IPS DF 6.9 (cell line): ENCODE results near the gene OR2S2.
"Not testable (repeated sequence)": the region's sequence is repeated elsewhere in the genome, so short reads cannot be mapped to it uniquely, and the experiment has no call there.

Source experiments
- DNase-seq: peaks from one replicate; pipeline ENCODE4 v3.0.0-alpha.2; 2013; ENCODE audit warnings: low read depth, low spot score
- H3K27ac ChIP-seq: one replicate; pipeline ENCODE4 v1.5.1; 2013; ENCODE audit warnings: low read length, control low read depth
- H3K27me3 ChIP-seq: 2 replicates; pipeline ENCODE4 v1.6.1; 2013; ENCODE audit warnings: mild to moderate bottlenecking, low read length; ENCODE audit not compliant: control insufficient read depth, insufficient read depth
- H3K36me3 ChIP-seq: 2 replicates; pipeline ENCODE4 v1.6.1; 2013; ENCODE audit warnings: low read length; ENCODE audit not compliant: control insufficient read depth, insufficient read depth
- H3K4me1 ChIP-seq: 2 replicates; pipeline ENCODE4 v1.6.1; 2013; ENCODE audit warnings: low read length; ENCODE audit not compliant: control insufficient read depth, insufficient read depth
- H3K4me3 ChIP-seq: 2 replicates; pipeline ENCODE4 v1.5.1; 2013; ENCODE audit warnings: mild to moderate bottlenecking, low read length
- H3K9me3 ChIP-seq: 2 replicates; pipeline ENCODE4 v1.6.1; 2013; ENCODE audit warnings: low read length, inconsistent platforms; ENCODE audit not compliant: control insufficient read depth, insufficient read depth
- WGBS: extraction: QIAGEN DNeasy Blood & Tissue Kit; methylation state at CpG from one replicate; pipeline ENCODE4 v1.1.7; 2013; ENCODE audit warnings: mixed read lengths, missing lambda C conversion rate; ENCODE audit not compliant: insufficient read length, insufficient coverage; 5-methylcytosine and 5-hydroxymethylcytosine counted together

OR2S2 gene

GRCh38 chr9:35918780-35919179 lies 39.2 kb downstream of the OR2S2 start:
- H3K27ac ChIP-seq, result no peak overlapping the region
- whole genome bisulfite sequencing, result no CpG with 5 or more reads among the region's 3 CpGs
- peaks cover 3% of the 10 kb centered on the region; the same call in 1 of the 2 replicates for H3K4me1 ChIP-seq
- H3K4me3 ChIP-seq, result no peak overlapping the region
- no peak for DNase-seq
- no peaks in the 10 kb centered on the region for H3K36me3 ChIP-seq
- H3K27me3 ChIP-seq, result no peaks in the 10 kb centered on the region
- H3K9me3 ChIP-seq, result no peaks in the 10 kb centered on the region

GRCh38 chr9:35917261-35917660 lies 40.7 kb downstream of the OR2S2 start:
- DNase-seq, result no peak
- Histone ChIP-seq H3K36me3 (no peaks in the 10 kb centered on the region), H3K4me1 (peaks cover 3% of the 10 kb centered on the region; the same call in 1 of the 2 replicates), H3K9me3 (no peaks in the 10 kb centered on the region), H3K4me3 (no peak overlapping the region), H3K27me3 (no peaks in the 10 kb centered on the region), H3K27ac (no peak overlapping the region)
- no CpG with 5 or more reads among the region's 4 CpGs for WGBS

DNA sequence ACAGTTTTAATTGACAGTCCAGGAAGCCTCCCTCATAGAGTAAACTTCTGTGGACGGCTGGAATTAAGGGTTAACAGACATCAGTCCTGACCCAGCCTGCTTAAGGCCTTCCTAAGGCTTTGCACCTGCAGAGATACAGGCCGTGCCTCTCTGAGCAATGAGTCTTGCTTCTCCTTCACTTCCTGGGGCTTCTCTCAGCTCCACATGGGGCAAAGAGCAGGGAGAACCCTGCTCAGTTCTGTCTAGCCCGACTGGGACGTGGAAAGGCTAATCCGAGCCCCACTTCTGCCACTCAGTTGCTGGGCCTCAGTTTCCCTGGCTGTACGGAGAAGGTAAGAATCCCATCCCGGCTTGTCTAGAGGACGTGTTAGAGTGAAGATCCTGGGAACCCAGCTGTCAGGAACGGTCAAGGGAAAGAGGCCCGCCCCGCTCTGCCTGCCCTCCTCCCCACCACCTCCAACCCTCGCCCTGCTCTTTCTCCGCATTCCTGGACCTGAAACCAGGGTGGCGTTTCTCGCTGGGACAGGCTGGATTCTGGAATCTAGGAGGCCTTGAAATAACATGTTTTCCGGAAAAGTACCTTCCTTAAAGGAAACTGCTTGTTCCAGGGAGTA lies 42.2 kb downstream of the OR2S2 start:
- no peak overlapping the region for H3K27ac ChIP-seq

DNA sequence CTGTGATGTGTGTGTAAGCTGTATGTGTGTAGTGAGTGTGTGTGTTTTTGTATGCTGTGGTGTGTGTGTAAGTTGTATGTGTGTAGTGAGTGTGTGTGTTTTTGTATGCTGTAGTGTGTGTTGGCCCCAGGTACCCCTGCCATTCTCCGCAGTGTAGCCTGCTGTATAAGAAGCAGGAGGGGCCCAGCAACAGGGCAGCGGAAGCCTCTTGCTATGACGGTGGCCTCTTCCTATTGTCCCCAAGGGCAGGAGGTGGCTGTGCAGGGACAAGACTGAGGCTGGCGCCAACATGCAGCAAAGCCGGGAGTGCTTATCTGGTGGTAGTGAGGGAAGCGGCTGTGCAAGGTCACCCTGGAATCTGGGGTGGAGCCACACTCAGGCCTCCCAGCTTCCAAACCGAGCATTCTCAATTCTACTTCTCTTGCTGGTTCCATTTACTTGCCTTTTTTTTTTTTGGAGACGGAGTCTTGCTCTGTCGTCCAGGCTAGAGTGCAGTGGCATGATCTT lies 43.6 kb downstream of the OR2S2 start:
- WGBS, result no CpG with 5 or more reads among the region's 9 CpGs
- Histone ChIP-seq H3K4me3 (no peak overlapping the region), H3K4me1 (peaks cover 6% of the 10 kb centered on the region; the same call in 1 of the 2 replicates), H3K27ac (no peak overlapping the region), H3K9me3 (no peaks in the 10 kb centered on the region), H3K27me3 (no peaks in the 10 kb centered on the region), H3K36me3 (no peaks in the 10 kb centered on the region)
- no peak for DNase-seq

More for the DNA sequence above, 42.2 kb downstream of the OR2S2 start:
- peaks cover 3% of the 10 kb centered on the region; the same call in 1 of the 2 replicates for H3K4me1 ChIP-seq
- no peak overlapping the region for H3K4me3 ChIP-seq
- DNase-seq, result no peak
- H3K9me3 ChIP-seq, result no peaks in the 10 kb centered on the region
- no CpG with 5 or more reads among the region's 16 CpGs for WGBS
- H3K36me3 ChIP-seq, result no peaks in the 10 kb centered on the region
- H3K27me3 ChIP-seq, result no peaks in the 10 kb centered on the region

GRCh38 chr9:35913429-35913828 lies 44.5 kb downstream of the OR2S2 start:
- not testable (repeated sequence) for DNase-seq, H3K4me3 ChIP-seq, H3K9me3 ChIP-seq, H3K4me1 ChIP-seq, H3K27me3 ChIP-seq, H3K36me3 ChIP-seq, H3K27ac ChIP-seq

DNA sequence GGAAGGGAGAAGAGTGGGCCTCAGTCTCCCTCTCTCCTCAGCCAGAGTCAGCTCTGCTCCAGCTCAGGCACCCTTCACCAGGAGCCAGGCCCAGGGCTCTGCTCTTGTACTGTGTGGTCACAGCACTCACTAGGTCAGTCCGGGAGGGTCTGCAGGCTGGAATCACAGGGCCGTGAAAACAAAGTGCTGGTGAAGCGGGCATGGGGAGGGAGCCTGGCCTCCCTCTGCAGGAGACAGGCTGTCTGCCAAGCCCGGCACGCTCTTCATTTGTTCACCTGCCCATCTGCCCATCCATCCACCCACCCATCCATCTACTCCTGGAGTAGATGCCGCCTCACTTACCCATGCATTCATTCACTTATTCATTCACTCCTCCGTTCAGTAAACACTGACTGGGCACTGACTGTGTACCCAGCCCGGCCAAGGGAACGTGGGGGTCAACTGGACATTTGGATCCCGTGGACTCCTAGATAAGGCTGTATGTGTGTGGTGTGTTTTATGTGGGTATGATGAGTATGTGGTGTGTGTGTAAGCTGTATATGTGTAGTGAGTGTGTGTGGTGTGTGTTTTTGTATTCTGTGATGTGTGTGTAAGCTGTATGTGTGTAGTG lies 45.1 kb downstream of the OR2S2 start:
- WGBS, result no CpG with 5 or more reads among the region's 10 CpGs
- Histone ChIP-seq H3K27ac (no peak overlapping the region), H3K36me3 (no peaks in the 10 kb centered on the region)

DNA sequence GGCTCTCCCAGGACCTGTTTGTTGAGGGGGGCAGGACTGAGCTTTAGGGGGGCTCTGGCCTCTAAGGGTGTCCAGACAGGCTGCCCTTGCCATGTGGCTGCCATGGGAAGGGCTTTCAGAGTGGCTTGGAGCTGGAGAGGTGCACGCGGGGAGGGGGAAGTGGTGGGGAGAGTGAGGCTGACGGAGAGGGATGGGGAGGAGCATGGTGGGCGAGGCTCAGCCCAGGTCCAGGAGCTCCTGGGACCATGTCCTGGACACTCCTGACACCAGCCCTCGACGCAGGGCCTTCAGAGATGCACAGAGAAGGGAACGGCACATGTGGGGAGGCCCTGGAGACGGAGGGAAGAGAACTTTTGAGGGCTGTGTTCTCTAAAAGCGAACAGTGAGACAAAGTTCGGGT lies 46.3 kb downstream of the OR2S2 start:
- no peak overlapping the region for H3K4me3 ChIP-seq
- H3K36me3 ChIP-seq, result no peaks in the 10 kb centered on the region
- no peaks in the 10 kb centered on the region for H3K9me3 ChIP-seq
- no CpG with 5 or more reads among the region's 10 CpGs for WGBS
- peaks cover 13% of the 10 kb centered on the region for H3K4me1 ChIP-seq
- no peak for DNase-seq
- no peaks in the 10 kb centered on the region for H3K27me3 ChIP-seq
- H3K27ac ChIP-seq, result no peak overlapping the region

More for the DNA sequence above, 45.1 kb downstream of the OR2S2 start:
- Histone ChIP-seq H3K9me3 (no peaks in the 10 kb centered on the region), H3K4me1 (peaks cover 9% of the 10 kb centered on the region), H3K27me3 (no peaks in the 10 kb centered on the region), H3K4me3 (no peak overlapping the region)
- no peak for DNase-seq

- WGBS, result no CpG with 5 or more reads among the region's 14 CpGs
Observed at GRCh38 chr9:35910613-35911359, 47.2 kb downstream of the OR2S2 start.

GRCh38 chr9:35909687-35910612 lies 48.0 kb downstream of the OR2S2 start:
- no peak overlapping the region for H3K27ac ChIP-seq
- DNase-seq, result no peak
- no CpG with 5 or more reads among the region's 34 CpGs for WGBS
- H3K9me3 ChIP-seq, result no peaks in the 10 kb centered on the region
- H3K27me3 ChIP-seq, result no peaks in the 10 kb centered on the region
- peaks cover 11% of the 10 kb centered on the region for H3K4me1 ChIP-seq
- no peaks in the 10 kb centered on the region for H3K36me3 ChIP-seq
- H3K4me3 ChIP-seq, result no peak overlapping the region

More at GRCh38 chr9:35910613-35911359, 47.2 kb downstream of the OR2S2 start:
- no peak for DNase-seq
- H3K4me3 ChIP-seq, result no peak overlapping the region
- no peaks in the 10 kb centered on the region for H3K36me3 ChIP-seq
- no peak overlapping the region for H3K27ac ChIP-seq
- no peaks in the 10 kb centered on the region for H3K9me3 ChIP-seq
- H3K27me3 ChIP-seq, result no peaks in the 10 kb centered on the region
- H3K4me1 ChIP-seq, result peaks cover 13% of the 10 kb centered on the region

DNA sequence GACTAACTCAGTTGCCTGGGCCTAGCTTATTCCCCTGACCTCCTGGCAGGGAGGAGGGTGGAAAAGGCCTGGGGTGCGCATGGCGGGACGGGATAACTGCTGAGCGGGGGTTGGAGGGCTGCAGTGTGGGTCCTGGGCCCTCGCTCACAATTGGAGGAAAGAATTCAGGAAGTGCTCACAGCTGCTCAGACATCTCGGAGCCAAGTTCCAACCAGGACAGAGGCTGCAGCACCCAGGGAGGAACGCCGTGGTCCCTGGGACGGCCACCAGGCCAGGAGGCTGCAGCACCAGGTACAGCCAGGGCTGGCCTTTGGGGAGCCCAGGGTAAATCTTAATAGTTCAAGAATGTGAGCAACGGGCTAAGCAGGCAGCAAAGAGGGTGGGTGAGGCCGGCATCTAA lies 48.7 kb downstream of the OR2S2 start, which contains the start of gene SPAAR:
Gene SPAAR (plus strand): TSS at position 217 of the 400 bp plus-strand sequence. CDS start 974 bp downstream, outside the sequence.
- Histone ChIP-seq H3K27ac (no peak within 1 kb of the TSS), H3K4me3 (no peak within 1 kb of the TSS), H3K9me3 (no peaks in the 10 kb centered on the region), H3K4me1 (peaks cover 11% of the 10 kb centered on the region), H3K27me3 (no peaks in the 10 kb centered on the region), H3K36me3 (no peaks in the 10 kb centered on the region)
- DNase-seq, result no peak
- WGBS, result no CpG with 5 or more reads among the region's 11 CpGs
